GM18868 (cell line): ENCODE measurements around the gene PCBP3.

ENCODE experiments used
- ATAC-seq: cut with Tn5 transposase; IDR thresholded peaks from one replicate; pipeline ENCODE4 v1.9.1; 2021; ENCODE audit warnings: mild to moderate bottlenecking, moderate library complexity; ENCODE audit not compliant: unreplicated experiment

Gene PCBP3

DNA sequence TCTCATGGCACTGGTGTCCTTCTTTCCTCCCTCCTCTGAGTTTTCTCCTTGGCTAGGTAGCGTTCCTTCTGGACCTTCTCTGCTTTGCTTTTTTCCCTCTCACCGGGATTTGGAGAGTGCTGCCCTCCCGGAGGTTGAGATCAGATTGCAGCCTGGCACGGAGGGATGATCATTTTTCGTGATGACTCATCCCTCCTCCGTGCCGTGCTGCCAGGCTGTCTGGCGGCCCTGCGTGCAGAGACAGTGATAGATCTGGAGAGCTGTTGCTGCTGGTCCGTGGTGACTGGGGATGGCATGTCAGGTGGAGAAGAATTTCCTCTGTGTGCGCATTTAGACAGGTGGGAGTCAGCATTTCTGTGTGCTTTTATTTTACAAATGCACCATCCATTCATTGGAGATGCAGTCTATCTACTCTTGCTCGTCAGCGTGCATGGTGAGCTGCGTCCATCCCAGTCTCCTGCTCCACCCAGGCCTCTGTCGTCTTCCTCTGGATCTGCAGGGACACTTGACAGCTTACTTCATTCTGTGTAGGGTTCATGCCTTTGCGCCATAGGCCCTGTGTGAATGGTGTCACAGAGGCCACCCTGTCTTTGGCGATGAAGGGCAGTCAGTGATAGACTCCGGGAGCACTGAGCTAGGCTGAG is 104.4 kb downstream of the PCBP3 start:
- no peak for ATAC-seq

DNA sequence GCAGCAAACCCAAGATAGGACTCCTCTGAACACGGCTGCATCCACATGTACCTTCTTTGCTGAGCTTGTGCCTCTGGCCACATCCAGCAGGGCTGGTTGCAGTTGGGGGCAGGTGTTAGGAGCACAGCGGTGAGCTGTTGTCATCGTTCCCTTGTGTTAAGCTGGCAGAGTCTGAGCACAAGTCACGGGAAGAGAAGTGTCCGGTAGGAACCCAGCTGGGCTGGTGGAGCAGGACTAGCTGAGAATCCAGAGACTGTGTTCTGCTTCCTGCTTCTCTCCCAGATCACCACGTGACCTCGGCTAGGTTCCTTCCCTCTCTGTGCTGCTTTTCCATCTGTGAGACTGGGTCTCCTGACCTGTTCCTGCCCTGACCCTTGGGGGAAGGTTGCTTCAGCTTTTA is 105.1 kb downstream of the PCBP3 start:
- no peak for ATAC-seq

DNA sequence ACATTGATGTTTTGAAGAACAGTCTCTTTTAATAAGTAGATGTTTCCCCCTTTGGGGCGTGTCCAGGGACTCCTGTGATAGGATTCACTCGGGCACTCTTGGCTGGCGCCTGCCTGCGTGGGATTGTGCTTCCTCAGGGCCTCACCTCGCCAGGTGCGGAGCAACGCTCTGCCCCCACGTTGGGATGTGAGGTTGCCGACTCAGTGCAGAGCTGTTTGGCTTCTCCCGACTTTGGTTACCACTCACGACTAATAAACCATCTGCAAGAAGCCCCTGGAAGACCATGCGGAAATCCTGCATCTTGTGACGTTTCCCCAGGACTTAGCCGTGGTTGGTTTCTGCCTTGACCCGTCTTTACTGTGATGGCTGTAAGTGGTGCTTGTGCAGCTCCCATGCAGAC is 106.4 kb downstream of the PCBP3 start:
- ATAC-seq, result no peak

DNA sequence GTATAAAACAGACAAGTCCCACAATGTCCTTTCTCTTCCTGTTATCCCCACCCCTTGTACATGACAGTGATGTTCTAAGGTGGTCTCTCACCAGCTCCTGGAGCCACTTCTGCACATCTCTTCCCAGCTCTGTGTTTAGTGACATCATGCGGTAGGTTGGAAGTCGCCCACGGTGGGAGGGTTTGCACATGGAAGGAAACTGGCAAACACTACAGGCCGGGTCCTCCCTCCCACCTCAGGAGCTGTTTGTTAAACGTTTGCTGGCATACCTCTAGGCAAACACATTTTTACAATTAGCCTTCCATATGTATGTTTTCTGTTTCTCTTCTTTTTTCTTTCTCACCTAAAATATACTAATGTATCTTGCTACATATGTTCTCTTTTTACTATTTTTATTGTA is 107.4 kb downstream of the PCBP3 start:
- no peak for ATAC-seq

DNA sequence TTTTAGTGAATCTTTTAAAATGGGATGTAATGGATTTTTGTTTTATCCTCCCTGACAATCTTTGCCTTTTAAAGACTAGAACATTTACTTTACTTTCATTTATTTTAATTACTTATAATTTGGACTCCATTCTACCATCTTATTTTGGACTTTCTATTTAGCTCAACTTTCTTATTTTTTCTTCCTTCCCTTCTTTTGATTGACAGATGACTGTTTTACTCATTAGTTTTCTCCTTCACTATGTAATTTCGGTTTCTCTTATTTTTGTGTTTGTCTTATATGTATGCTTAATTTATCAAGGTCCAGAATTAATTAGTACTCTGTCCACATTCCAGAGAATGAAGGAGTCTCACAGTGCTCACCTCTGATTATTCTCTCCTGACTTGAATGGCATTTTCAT is 109.9 kb downstream of the PCBP3 start:
- ATAC-seq, result no peak

DNA sequence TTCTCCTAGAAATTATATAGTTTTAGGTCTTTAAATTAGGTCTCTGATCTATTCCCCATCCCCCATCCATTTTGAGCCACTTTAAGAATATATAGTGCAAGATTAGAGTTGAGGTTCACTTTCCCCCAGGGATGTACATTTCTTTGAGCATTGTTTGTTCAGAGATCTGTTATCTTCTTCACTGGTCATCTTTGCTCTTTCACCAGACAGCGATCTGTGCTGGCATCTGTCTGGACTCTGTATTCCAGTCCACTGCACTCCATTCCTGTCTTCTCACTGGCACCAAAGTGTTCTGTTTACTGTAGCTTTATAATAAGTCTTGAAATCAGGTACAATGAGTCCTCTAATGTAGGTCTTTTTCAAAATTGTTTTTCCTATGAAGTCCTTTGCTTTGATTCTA is 112.5 kb downstream of the PCBP3 start:
- no peak for ATAC-seq

DNA sequence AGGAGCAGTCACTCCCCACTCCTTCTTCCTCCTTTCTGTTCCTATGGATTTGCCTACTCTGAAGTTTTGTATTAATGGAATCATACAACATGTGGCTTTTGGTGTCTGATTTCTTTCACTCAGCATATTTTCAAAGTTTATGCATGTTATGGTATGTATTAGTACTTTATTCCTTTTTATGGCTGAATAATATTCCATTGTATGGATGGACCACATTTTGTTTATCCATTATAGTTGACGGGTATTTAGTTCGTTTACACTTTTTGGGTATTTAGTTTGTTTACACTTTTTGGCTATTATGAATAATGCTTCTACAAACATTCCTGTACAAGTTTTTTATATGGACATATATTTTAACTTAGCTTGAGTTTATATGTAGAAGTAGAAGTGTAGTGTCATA is 113.1 kb downstream of the PCBP3 start:
- no peak for ATAC-seq

DNA sequence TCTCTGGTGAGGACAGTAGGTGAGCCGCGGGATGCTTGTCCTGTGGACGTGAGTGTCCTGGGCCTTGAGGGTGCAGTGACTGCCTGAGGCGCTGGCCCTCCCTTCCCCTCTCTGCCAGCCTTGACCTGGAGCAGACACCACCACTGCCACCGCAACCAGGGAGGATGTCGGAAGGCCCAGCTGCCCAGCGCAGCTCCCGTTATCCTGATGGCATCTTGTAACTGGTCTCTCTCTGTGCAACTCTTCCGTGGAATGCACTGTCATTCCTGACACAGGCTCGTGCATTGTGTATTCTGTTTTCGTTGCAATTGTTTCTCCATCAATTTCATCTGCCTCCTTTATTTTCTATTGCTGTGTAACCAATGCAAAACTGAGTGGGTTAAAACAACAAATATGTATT is 118.2 kb downstream of the PCBP3 start:
- no peak for ATAC-seq

DNA sequence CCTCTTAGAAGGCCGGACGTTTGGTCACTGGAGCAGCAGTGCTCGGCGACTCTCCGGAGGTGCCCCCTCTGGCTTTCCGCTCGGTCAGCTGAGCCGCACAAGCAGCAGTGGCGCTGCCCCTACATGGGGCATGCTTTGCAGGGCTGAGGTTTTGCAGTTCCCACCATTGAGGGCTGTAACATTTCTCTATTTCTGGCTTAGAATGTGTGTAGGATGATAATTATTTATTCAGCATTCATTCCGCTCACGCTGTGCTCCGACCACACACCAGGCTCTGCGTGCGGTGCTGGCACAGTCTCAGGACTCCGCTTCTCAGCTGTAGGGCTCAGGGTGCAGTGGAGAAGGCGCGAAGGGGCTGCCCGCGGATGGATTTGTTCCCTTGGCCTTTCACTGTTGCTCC is 119.5 kb downstream of the PCBP3 start:
- no peak for ATAC-seq

DNA sequence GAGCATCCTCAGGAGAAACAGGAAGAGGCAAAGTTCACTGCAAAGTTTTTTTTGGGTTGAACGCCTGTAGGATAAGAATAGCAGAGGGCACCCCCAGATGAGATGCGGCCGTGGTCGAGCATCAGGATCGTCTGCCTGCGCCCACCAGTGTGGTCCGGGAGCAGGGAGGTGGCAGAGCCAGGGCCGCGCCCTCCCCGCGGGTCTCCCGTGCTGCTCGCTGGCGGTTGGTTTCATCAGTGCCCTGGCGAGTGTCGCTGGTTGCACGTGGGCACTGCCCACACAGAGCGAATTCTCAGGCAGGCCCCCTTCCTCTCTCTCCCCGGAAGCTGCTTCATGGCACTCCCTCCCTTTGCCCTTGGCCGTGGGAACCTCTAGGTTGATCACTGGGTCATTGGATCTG is 120.0 kb downstream of the PCBP3 start:
- no peak for ATAC-seq

DNA sequence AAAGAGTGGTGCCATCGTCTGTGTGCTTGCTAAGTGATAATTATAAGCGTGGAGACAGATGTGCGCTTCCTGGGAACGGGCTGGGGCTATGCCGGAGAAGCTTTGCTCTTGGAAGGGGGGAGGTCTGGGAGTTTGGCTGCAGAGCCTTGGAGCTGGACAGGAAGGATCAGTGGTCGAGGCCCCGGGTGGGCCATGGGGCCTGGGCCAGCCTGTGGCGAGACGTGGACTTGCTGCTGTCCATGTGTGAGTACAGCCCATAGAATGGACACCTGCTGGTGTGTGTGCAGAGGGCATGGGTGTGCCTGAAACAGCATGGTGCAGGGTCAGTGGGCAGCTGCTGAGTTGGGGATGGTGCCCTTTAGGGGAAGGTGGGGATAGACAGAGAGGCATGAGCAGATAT is 121.3 kb downstream of the PCBP3 start:
- ATAC-seq, result no peak

DNA sequence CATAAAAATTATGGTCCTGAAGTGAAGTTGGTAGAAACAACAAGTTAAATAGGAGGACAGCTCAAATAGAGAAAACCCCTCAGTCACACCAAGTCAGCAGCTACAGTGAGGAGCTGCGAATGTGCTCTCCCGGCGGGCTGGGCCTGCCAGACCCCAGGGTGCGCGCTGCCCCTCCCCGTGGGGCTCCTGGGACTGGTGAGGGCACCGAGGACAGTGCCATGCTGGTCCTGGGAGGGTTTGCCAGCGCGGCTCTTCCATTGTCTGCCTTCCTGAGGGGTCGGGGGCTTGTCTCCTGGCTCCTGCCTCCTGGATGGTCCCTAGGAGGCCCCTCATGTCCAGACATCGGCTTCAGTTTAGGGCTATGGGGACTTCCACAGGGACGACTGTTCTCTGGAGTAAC is 121.8 kb downstream of the PCBP3 start:
- no peak for ATAC-seq

DNA sequence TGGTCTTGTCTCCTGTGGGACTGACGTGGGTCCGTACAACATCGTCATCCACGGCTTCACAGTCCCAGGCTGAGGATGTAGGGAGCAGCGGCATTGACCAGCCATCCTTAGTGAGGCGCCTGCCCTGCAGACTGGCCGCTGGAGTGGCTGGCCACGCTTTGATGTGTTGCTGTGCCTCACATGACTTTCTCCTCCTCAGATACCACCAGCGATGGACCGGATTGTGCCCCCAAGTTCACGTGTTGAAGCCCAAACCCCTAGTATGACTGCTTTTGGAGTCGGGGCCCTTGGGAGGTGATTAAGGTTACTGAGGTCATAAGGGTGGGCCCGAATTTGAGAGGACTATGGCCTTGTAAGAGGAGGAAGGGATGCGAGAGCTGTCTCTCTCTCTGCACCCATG is 122.5 kb downstream of the PCBP3 start:
- ATAC-seq, result no peak

DNA sequence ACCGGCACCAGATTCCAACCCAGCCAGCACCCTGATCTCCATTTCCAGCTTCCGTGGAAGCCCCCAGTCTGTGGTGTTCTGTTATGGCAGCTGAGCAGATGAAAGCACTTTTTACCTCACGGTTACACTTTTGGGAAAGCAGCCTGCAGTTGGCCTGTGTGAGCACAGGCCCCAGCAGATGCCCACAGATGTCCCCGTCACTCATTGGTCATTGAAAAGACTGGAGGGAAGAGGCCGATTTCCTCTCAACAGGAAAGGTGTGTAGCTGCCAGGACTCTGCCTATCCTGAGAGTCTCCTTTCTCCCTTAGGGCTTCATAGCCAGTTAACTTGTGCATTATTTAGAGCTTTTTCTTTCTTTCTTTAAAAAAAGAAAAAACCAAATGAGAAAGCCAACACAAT is 123.0 kb downstream of the PCBP3 start:
- no peak for ATAC-seq

DNA sequence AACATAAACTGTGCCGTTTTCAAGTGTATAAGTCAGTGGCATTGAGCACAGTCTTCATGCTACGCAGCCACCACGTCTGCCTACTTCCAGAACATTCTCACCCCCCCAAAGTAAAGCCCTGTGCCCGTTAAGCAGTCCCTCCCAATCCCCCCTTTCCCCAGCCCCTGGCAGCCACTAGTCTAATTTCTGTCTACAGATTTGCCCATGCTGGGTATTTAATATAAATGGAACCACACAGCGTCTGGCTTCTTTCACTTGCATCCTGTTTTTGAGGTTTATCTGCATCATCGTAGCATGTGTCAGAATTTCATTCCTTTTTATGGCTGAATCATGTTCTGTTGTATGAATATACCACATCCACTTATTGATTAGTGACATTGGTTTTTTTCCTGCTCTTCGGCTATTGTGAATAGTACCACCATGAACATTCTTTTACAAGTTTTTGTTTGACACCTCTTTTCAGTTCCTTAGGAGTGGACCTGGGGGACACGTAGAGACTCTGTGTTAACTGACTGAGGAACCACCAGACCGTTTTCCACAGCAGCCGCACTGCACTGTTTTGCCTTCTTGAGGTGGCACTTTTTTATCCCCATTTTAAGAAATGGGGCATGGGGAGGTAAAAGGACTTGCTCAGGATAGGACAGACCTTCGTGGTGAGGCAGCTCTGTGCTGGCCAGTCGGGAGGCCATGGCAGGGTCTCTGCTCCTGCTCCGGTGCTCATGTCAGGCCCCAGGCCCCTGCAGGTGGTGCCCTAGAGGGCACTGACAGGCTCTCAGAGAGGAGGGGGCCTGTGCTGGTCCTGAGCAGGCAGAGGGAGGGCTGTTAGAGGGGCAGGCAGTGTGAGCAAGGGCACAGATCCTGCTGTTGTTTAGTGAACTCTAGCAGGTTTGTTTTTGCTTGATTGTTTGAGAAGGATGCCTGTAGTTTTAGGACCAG is 123.8 kb downstream of the PCBP3 start:
- no peak for ATAC-seq

DNA sequence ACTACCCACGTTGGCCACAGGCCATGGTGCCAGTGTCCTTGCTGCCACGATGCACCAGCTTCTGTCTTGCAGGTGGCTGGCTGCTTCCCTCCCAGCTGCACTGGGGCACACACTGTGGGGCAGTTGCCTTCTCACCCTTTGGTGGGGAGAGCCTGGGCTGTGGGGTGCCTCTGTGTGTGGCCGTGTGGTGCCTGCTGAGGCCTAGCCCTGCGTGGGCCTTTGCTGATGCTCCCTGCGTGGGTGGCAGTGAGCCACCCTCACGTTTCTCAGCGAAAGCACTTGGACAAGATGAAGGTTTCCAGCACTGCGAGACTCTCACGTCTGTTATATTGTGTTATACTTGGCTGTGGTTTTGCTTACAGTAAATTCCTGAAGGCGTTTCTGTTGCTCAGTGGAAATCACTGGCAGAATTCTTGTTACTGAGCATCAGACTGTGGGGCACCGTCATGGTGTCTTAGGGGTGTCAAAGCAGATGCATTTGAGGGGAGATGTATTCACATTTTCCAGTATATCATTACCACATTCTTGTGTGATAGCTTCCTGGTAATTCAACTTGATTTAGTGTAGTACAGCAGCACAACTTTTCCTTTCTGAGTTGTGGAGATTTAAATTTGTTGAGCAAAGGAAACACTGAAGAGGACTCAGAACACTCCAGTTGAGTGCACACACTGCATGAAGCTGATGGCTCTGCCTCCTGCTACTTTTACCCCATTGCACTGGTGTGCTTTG is 124.7 kb downstream of the PCBP3 start:
- ATAC-seq, result no peak

DNA sequence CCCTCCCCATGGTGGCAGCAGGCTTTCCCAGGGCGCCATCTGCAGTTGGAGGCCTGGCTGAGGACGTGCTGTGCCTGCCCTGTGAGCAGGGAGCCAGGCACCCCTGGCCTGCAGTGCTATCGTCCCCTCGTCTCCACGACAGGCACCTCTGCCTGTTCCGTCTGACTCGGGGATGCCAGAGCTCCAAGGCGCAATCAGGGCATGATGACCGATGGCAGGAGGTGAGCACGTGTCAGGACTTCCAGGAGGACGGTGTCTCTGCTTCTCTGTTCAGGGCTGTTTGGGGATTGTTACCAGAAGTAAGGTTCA is 125.2 kb downstream of the PCBP3 start:
- no peak for ATAC-seq

DNA sequence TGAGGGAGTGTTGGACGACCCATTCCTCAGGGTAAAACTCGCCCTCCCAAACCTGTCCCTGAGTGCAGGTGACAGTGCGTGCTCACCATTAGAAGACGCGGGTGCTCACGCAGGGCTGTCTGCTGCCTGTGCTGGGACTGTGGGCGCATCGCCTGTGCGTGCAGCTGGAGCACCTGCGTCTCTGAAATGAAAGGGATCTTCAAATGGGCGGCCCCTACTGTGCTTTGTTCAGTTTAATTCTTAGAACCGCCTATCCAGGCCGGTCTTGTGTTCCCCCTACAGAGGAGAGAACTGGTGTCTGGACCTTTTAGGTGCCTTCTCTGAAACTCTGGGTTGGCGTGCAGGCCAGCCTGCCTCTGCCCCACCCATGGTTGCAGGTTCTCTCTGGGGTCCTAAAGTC is 125.8 kb downstream of the PCBP3 start:
- no peak for ATAC-seq

DNA sequence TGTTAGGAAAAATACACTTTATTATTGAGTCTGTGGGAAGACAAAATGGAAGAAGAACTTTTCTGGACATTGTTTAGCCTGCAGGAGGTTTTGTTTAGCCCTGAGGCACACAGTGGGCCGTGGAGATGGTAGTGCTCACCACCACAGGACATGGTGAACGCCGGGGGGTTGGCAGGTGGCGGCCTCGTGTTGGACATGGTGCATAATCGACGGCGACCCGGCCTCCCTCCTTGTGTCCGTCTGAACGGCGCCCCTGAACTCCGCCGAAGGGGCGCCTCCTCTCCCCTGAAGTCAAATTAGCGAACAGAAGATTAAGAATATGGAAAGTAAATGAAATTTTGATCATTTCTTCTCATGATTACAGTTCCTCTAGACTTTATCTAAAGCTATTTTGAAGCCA is 126.4 kb downstream of the PCBP3 start:
- no peak for ATAC-seq

DNA sequence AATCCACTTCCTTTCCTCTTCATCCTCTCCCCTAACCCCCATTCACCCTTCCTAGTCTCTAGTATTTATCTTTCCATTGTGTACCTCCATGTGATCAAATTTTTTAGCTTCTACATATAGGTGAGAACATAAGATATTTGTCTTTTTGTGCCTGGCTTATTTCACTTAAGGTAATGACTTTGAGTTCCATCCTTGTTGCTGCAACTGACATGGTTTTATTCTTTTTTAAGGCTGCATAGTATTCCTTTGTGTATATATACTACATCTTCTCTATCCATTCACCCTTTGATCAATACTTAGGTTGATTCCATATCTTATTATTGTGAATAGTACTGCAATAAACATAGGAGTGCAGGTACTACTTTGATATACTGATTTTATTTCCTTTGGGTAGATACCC is 128.7 kb downstream of the PCBP3 start:
- ATAC-seq, result no peak

DNA sequence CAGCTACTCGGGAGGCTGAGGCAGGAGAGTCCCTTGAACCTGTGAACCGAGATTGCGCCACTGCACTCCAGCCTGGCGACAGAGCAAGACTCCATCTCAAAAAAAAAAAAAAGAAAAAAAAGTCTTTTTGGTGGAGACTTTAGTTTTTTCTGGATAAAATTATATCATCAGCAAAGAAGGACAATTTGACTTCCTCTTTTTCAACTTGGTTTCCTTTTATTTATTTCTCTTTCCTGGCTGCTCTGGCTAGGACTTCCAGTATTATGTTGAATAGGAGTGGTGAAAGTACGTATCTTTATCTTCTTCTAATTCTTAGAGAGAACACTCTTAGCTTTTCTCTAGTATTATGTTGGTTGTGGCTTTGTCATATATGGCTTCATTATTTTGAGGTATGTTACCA is 130.8 kb downstream of the PCBP3 start:
- no peak for ATAC-seq

DNA sequence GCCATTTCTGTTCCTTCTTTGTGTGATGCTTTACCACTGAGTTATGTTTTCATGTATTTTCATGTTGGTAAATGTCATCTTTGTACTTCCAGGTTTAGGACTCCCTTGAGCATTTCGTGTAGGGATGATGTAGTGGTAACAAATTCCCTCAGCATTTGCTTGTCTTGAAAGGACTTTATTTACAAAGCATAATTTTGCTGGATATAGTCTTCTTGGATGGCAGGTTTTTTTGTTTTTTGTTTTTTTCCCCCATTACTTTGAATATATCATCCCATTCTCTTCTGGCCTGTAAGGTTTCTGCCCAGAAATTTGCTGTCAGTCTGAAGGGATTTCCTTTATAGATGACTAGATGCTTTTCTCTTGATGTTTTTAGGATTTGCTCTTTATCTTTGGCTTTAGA is 133.4 kb downstream of the PCBP3 start:
- ATAC-seq, result no peak
